ENCODE data around the gene ITGB5.
A peak's percentile ranks its signal among the peaks of the same experiment; 100 is the strongest.
"Not testable (repeated sequence)": the region's sequence is repeated elsewhere in the genome, so short reads cannot be mapped to it uniquely, and the experiment has no call there.

ITGB5 gene

GRCh38 chr3:124752051-124752450 lies 135.1 kb downstream of the ITGB5 start:
- DNase-seq (ENCODE audit: low spot score) = no peak

GRCh38 chr3:124751501-124751900 lies 135.7 kb downstream of the ITGB5 start:
- no peak for DNase-seq (ENCODE audit: low spot score)

GRCh38 chr3:124749877-124750276 lies 137.3 kb downstream of the ITGB5 start:
- not testable (repeated sequence) for DNase-seq (ENCODE audit: low spot score)

GRCh38 chr3:124748560-124749198 lies 138.5 kb downstream of the ITGB5 start:
- no peak for DNase-seq (ENCODE audit: low spot score)

DNA sequence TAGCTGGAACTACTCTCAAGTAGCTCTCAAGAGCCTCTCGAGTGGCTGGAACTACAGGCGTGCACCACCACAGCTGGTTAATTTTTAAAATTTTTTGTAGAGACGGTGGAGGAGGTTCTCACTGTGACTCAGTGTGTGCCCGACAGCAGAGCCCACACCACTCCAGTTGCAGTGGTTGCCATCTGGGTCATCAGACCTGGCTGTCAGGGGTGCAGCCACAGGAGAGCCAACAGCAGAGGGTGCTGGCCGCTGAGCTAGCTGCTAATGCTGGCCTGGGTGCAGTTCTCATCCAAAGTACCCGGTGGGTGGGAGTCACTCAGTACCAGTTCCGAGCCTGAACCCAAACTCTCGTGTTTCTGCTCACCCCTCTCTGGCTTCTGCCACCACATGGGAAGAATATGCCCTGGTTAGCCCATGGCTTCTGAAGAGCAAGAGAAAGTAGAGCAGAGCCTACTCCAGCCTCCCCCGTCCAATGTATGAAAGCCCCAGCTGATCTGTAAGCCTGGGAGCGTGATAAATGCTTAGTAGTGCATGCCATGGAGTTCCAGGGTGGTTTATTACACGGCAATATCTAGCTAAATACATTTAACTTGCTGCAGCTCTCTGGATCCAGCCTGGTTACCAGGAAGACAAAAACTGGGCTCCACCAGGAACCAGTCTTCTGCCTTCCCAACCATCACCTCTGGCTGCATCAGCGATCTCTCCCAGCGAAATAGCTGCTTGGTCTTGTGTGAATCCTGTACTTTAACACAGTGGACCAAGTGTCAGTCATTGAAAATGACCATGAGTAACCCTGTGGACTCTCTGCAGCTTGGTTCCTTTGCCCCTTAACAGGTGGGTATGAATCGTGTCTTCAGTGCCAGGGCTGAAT lies 139.8 kb downstream of the ITGB5 start:
- no peak for DNase-seq (ENCODE audit: low spot score)

DNA sequence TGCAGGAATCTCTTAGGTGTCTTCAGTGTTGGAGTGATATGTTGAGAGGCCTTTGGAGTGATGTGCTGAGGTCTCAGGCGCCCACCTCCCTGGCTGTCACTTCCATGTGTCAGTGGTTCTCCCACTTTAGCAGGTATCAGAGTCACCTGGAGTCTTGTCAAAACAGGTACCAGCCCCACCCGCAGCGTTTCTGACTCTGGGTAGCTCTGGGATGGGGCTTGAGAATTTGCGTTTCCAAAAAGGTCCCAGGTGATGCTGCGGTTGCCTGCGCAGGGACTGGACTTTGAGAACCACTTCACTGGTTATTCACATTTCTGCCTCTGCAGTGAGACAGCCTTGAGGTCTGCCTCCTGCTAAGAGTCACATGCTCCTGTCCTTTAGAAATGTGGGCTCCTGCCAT lies 141.4 kb downstream of the ITGB5 start:
- no peak for DNase-seq (ENCODE audit: low spot score)

GRCh38 chr3:124741027-124741426 lies 146.1 kb downstream of the ITGB5 start:
- no peak for DNase-seq (ENCODE audit: low spot score)

DNA sequence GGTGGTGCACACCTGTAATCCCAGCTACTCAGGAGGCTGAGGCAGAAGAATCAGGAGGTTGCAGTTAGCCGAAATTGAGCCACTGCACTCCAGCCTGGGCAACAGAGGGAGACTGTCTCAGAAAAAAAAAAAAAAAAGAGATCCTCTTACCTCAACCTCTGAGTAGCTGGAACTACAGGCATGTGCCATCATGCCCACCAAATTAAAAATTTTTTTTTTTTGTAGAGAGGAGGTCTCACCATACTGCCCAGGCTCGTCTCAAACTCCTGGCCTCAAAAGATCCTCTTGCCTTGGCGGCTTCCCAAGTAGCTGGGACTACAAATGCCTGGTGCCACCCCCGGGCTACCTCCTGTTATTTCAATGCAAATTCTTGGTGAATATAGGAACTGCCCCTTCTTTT lies 155.4 kb downstream of the ITGB5 start:
- DNase-seq (ENCODE audit: low spot score) = no peak

DNA sequence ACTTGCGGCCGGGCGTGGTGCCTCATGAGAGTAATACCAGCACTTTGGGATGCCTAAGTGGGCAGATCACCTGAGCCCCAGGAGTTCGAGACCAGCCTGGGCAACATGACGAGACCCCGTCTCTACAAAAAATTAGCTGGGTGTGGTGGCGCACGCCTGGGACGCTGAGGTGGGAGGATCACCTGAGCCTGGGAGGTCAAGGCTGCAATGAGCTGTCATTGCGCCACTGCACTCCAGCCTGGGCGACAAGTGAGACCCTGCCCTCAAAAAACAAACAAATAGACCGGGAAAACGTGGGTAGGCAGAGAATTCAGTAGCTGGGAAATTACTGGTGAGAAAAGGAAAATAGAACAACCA lies 156.2 kb downstream of the ITGB5 start:
- no peak for DNase-seq (ENCODE audit: low spot score)

- peak; percentile 93 for DNase-seq (ENCODE audit: low spot score)
Measured at GRCh38 chr3:124730129-124730940, 156.8 kb downstream of the ITGB5 start, which contains the start of gene UMPS. Gene UMPS, plus strand, starts transcription at chr3:124730452. Its CDS starts 20 bp downstream, at chr3:124730472.

- no peak for DNase-seq (ENCODE audit: low spot score)
Measured at GRCh38 chr3:124722589-124722988, 164.6 kb downstream of the ITGB5 start.

DNA sequence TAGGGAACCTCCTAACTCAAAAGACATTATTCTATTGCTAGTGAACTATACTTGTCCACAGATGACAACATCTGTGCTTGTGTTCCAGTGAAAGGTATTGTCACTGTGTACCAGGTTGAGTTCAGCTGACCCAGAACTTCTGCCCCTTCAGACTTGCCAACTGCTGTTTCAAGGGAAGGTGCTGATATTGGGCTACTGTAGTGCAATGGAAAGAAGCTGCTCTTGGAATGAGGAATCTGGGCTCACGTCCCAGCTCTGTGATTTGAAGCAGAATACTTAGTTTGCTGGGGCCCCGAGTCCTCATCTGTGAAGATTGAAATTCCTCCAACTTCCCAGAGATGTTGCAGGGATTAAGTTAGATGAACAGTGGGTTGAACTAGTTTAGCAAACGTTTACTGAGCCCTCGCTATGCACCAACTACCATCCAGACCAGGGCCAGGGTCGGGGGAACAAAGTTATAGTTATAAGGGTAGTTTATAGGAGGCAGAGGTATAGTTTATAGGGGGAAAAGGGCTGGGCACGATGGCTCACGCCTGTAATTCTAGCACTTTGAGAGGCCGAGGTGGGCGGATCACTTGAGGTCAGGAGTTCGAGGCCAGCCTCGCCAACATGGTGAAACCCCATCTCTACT lies 172.8 kb downstream of the ITGB5 start:
- no peak for DNase-seq (ENCODE audit: low spot score)
